GM18519 (cell line): ENCODE measurements around the gene CCL18.
"Not testable (repeated sequence)": the region's sequence is repeated elsewhere in the genome, so short reads cannot be mapped to it uniquely, and the experiment has no call there.

Source experiments
- ATAC-seq: cut with Tn5 transposase; IDR thresholded peaks from one replicate; pipeline ENCODE4 v1.9.1; 2021; ENCODE audit warnings: mild to moderate bottlenecking, moderate library complexity; ENCODE audit not compliant: unreplicated experiment, low FRiP score

CCL18 gene

GRCh38 chr17:36099004-36099403 lies 34.9 kb downstream of the CCL18 start:
- ATAC-seq, result not testable (repeated sequence)

DNA sequence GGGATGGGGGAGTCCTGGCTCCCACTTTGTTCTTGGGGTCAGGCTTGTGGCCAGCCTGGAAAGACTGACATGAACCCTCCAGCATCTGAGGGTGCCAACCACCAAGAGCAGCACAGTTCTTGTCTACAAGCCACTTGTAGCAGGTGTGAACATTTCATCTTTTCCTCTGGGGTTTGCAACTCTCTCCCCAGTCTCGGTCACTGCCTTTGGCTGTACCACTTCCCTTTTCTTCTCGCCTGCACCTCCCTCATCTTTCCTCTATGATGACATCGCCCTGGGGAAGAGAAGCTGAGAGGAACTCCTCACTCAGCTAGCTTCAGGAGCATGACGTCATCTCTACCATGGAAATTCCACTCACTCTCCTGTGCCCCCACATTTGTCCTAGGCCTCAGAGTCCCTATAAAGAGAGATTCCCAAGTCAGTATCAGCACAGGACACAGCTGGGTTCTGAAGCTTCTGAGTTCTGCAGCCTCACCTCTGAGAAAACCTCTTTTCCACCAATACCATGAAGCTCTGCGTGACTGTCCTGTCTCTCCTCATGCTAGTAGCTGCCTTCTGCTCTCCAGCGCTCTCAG lies 39.4 kb downstream of the CCL18 start, which contains the start of gene CCL4:
CCL4 (plus strand) TSS at position 427 of the 575 bp plus-strand sequence; CDS start at position 506, 79 bp downstream.
- peak; percentile 52 for ATAC-seq

- not testable (repeated sequence) for ATAC-seq
Observed at GRCh38 chr17:36104246-36104645, 40.2 kb downstream of the CCL18 start.

GRCh38 chr17:36104701-36105181 lies 40.7 kb downstream of the CCL18 start:
- ATAC-seq, result no peak

GRCh38 chr17:36105781-36106492 lies 41.9 kb downstream of the CCL18 start:
- no peak for ATAC-seq

GRCh38 chr17:36106493-36106835 lies 42.4 kb downstream of the CCL18 start:
- ATAC-seq, result no peak

GRCh38 chr17:36107660-36108059 lies 43.6 kb downstream of the CCL18 start:
- no peak for ATAC-seq

DNA sequence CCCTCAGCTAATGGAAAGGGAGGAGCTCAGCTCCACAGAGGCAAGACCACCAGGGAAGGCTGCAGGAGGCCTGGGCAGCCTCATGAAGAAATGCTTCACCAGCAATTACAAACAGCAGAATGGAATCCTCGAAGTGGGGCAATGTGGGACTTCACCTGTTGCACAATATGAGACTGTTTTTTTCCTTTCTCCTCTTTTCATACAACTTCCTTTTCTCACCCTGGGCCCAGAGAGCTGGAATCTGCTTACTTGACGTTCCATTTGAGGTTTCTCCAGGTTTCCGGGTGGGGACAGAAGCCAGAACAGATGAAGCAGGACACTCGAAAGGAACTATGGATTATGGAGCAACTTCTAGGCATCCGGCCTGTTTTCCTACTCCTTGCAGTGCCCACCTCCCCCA lies 44.2 kb downstream of the CCL18 start:
- ATAC-seq, result not testable (repeated sequence)

- no peak for ATAC-seq
Observed at GRCh38 chr17:36111068-36111490, 47.0 kb downstream of the CCL18 start.

- no peak for ATAC-seq
Observed at GRCh38 chr17:36112572-36112971, 48.5 kb downstream of the CCL18 start.

DNA sequence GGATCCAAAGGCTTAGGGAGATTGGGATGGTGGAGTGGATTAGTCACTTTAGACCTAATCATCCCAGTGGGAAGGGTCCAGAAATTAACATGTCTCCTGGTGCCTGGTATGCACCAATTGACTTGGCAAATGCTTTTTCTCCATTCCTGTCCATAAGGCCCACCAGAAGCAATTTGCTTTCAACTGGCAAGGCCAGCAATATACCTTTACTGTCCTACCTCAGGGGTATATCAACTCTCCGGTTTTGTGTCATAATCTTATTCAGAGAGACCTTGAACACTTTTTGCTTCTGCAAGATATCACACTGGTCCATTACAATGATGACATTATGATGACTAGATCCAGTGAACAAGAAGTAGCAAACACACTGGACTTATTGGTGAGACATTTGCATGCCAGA lies 49.1 kb downstream of the CCL18 start:
- not testable (repeated sequence) for ATAC-seq

- ATAC-seq, result not testable (repeated sequence)
Observed at GRCh38 chr17:36114971-36115648, 51.0 kb downstream of the CCL18 start.

- not testable (repeated sequence) for ATAC-seq
Observed at GRCh38 chr17:36115649-36115977, 51.5 kb downstream of the CCL18 start.

GRCh38 chr17:36117505-36118382 lies 53.7 kb downstream of the CCL18 start:
- ATAC-seq, result no peak

GRCh38 chr17:36118477-36119353 lies 54.6 kb downstream of the CCL18 start:
- ATAC-seq, result no peak

DNA sequence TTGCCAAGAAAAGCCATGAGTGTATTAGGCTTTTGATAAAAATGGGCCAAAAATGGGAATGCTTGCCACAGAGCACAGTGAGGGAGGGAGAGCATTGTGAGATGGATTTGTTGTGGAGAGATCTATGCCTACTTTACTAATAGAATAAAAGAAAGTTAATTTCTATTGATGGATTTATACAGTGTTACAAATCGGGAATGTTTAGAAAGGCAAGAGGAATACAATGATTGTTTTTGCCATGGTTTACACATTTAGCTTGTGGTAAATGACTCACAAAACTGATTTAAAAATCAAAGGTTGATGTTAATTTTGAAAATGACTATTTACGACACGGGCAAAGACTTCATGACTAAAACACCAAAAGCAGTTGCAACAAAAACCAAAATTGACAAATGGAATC lies 56.1 kb downstream of the CCL18 start:
- no peak for ATAC-seq

GRCh38 chr17:36121099-36121498 lies 57.0 kb downstream of the CCL18 start:
- not testable (repeated sequence) for ATAC-seq
